Adipocyte (in vitro differentiated cells): Measurements from ENCODE around the gene RELB.

Experiments used
- DNase-seq: peaks from one replicate; pipeline ENCODE4 v3.0.0-alpha.2; 2015; ENCODE audit warnings: low read depth
- H3K27me3 ChIP-seq: replicated peaks from 2 replicates; pipeline ENCODE4 v1.7.0; 2013; ENCODE audit warnings: mild to moderate bottlenecking, low read length, moderate library complexity; ENCODE audit not compliant: control insufficient read depth, insufficient read depth
- H3K36me3 ChIP-seq: 2 replicates; pipeline ENCODE4 v1.7.0; 2013; ENCODE audit warnings: low read length, mild to moderate bottlenecking, moderate library complexity; ENCODE audit not compliant: control insufficient read depth, insufficient read depth, severe bottlenecking
- H3K4me1 ChIP-seq: 2 replicates; pipeline ENCODE4 v1.7.0; 2013; ENCODE audit warnings: mild to moderate bottlenecking, low read length, moderate library complexity; ENCODE audit not compliant: control insufficient read depth, insufficient read depth
- H3K4me3 ChIP-seq: 2 replicates; pipeline ENCODE4 v1.7.0; 2013; ENCODE audit warnings: mild to moderate bottlenecking, low read length, moderate library complexity
- H3K9ac ChIP-seq: 2 replicates; pipeline ENCODE4 v1.7.0; 2013; ENCODE audit warnings: mild to moderate bottlenecking, low read length, moderate library complexity
- H3K9me3 ChIP-seq: 2 replicates; pipeline ENCODE4 v1.7.0; 2013; ENCODE audit warnings: mild to moderate bottlenecking, low read length, moderate library complexity; ENCODE audit not compliant: control insufficient read depth

RELB gene

GRCh38 chr19:45066921-45067661 lies 65.8 kb downstream of the RELB start:
- Histone ChIP-seq H3K4me1 (no peaks in the 10 kb centered on the region), H3K4me3 (no peak overlapping the region), H3K9ac (no peak overlapping the region), H3K9me3 (no peaks in the 10 kb centered on the region), H3K27me3 (no peaks in the 10 kb centered on the region), H3K36me3 (peaks cover 76% of the 10 kb centered on the region)
- DNase-seq, result no peak

- H3K36me3 ChIP-seq, result peaks cover 67% of the 10 kb centered on the region
These were observed 66.8 kb downstream of the RELB start for GRCh38 chr19:45068041-45068440.

GRCh38 chr19:45069056-45069455 lies 67.8 kb downstream of the RELB start:
- Histone ChIP-seq H3K9ac (no peak overlapping the region), H3K4me3 (no peak overlapping the region), H3K4me1 (no peaks in the 10 kb centered on the region), H3K9me3 (no peaks in the 10 kb centered on the region), H3K36me3 (peaks cover 59% of the 10 kb centered on the region), H3K27me3 (no peaks in the 10 kb centered on the region)
- peak; percentile 15 for DNase-seq

More at GRCh38 chr19:45068041-45068440, 66.8 kb downstream of the RELB start:
- Histone ChIP-seq H3K27me3 (no peaks in the 10 kb centered on the region), H3K4me3 (no peak overlapping the region), H3K9ac (no peak overlapping the region), H3K4me1 (no peaks in the 10 kb centered on the region), H3K9me3 (no peaks in the 10 kb centered on the region)
- DNase-seq, result no peak

GRCh38 chr19:45070214-45070613 lies 69.0 kb downstream of the RELB start:
- Histone ChIP-seq H3K27me3 (no peaks in the 10 kb centered on the region), H3K36me3 (peaks cover 47% of the 10 kb centered on the region)

GRCh38 chr19:45070861-45071544 lies 69.7 kb downstream of the RELB start:
- no peaks in the 10 kb centered on the region for H3K4me1 ChIP-seq
- H3K27me3 ChIP-seq, result no peaks in the 10 kb centered on the region
- no peak for DNase-seq
- no peak overlapping the region for H3K4me3 ChIP-seq
- H3K9me3 ChIP-seq, result no peaks in the 10 kb centered on the region
- H3K9ac ChIP-seq, result no peak overlapping the region
- peaks cover 39% of the 10 kb centered on the region for H3K36me3 ChIP-seq

More at GRCh38 chr19:45070214-45070613, 69.0 kb downstream of the RELB start:
- Histone ChIP-seq H3K9ac (no peak overlapping the region), H3K4me3 (no peak overlapping the region), H3K4me1 (no peaks in the 10 kb centered on the region), H3K9me3 (no peaks in the 10 kb centered on the region)
- no peak for DNase-seq

- Histone ChIP-seq H3K9me3 (no peaks in the 10 kb centered on the region), H3K4me3 (no peak overlapping the region), H3K4me1 (no peaks in the 10 kb centered on the region), H3K36me3 (peaks cover 38% of the 10 kb centered on the region), H3K27me3 (no peaks in the 10 kb centered on the region), H3K9ac (no peak overlapping the region)
- no peak for DNase-seq
These were observed 70.3 kb downstream of the RELB start for GRCh38 chr19:45071545-45071938.

GRCh38 chr19:45071969-45072790 lies 70.9 kb downstream of the RELB start:
- peaks cover 32% of the 10 kb centered on the region for H3K36me3 ChIP-seq
- no peak for DNase-seq
- H3K27me3 ChIP-seq, result no peaks in the 10 kb centered on the region
- H3K9me3 ChIP-seq, result no peaks in the 10 kb centered on the region
- no peaks in the 10 kb centered on the region for H3K4me1 ChIP-seq
- H3K9ac ChIP-seq, result no peak overlapping the region
- no peak overlapping the region for H3K4me3 ChIP-seq

- Histone ChIP-seq H3K9me3 (no peaks in the 10 kb centered on the region), H3K36me3 (peaks cover 13% of the 10 kb centered on the region), H3K27me3 (no peaks in the 10 kb centered on the region), H3K4me1 (peaks cover 5% of the 10 kb centered on the region), H3K4me3 (no peak overlapping the region), H3K9ac (no peak overlapping the region)
- no peak for DNase-seq
These were observed 73.6 kb downstream of the RELB start for GRCh38 chr19:45074744-45075300.

- peak; percentile 26 for DNase-seq
- Histone ChIP-seq H3K4me3 (peak overlapping the region; percentile 66), H3K27me3 (no peaks in the 10 kb centered on the region), H3K9ac (peak overlapping the region; percentile 61), H3K9me3 (no peaks in the 10 kb centered on the region), H3K36me3 (peaks cover 7% of the 10 kb centered on the region), H3K4me1 (peaks cover 12% of the 10 kb centered on the region)
These were observed 74.2 kb downstream of the RELB start for GRCh38 chr19:45075301-45076028.

GRCh38 chr19:45076029-45076850 lies 75.0 kb downstream of the RELB start, which contains the start of gene ZNF296:
ZNF296 (minus strand) TSS chr19:45076478; CDS start chr19:45076373, 105 bp downstream.
- Histone ChIP-seq H3K9me3 (no peaks in the 10 kb centered on the region), H3K4me3 (peak within 1 kb of the TSS; percentile 66), H3K36me3 (peaks cover under 1% of the 10 kb centered on the region), H3K9ac (peak within 1 kb of the TSS; percentile 61), H3K4me1 (peaks cover 15% of the 10 kb centered on the region), H3K27me3 (no peaks in the 10 kb centered on the region)
- DNase-seq, result peak; percentile 68
